ENCODE measurements around the gene FAM50A.

The FAM50A gene

GRCh38 chrX:154411981-154412340, 32.0 kb upstream of the FAM50A start:
- no peak for TF ChIP-seq FOXP2 (optimal IDR thresholded peaks at IDR 0.05; ENCODE audit: borderline replicate concordance, extremely low read depth, extremely low read length, insufficient read depth)
- TF ChIP-seq REST (IDR thresholded peaks at IDR 0.05; ENCODE audit: insufficient read depth in 1 of 2, low read depth in 2 of 2, low read length in 2 of 2), result no peak
- TF ChIP-seq TAF1 (IDR thresholded peaks at IDR 0.05; ENCODE audit: borderline replicate concordance, insufficient read depth, low read length), result no peak
- no peak for TF ChIP-seq POLR2AphosphoS5 (IDR thresholded peaks at IDR 0.05; ENCODE audit: low read depth, low read length)
- no peak for TF ChIP-seq SIN3A (IDR thresholded peaks at IDR 0.05; ENCODE audit: borderline replicate concordance, insufficient read depth, low read length)

- TF ChIP-seq REST (IDR thresholded peaks at IDR 0.05; ENCODE audit: insufficient read depth in 1 of 2, low read depth in 2 of 2, low read length in 2 of 2), result no peak
- no peak for TF ChIP-seq FOXP2 (optimal IDR thresholded peaks at IDR 0.05; ENCODE audit: borderline replicate concordance, extremely low read depth, extremely low read length, insufficient read depth)
- TF ChIP-seq SIN3A (IDR thresholded peaks at IDR 0.05; ENCODE audit: borderline replicate concordance, insufficient read depth, low read length), result no peak
- TF ChIP-seq POLR2AphosphoS5 (IDR thresholded peaks at IDR 0.05; ENCODE audit: low read depth, low read length), result no peak
- TF ChIP-seq TAF1 (IDR thresholded peaks at IDR 0.05; ENCODE audit: borderline replicate concordance, insufficient read depth, low read length), result no peak
Observed at GRCh38 chrX:154412468-154412867, 31.5 kb upstream of the FAM50A start.

GRCh38 chrX:154413142-154413541, 30.8 kb upstream of the FAM50A start:
- no peak for TF ChIP-seq FOXP2 (optimal IDR thresholded peaks at IDR 0.05; ENCODE audit: borderline replicate concordance, extremely low read depth, extremely low read length, insufficient read depth)
- TF ChIP-seq POLR2AphosphoS5 (IDR thresholded peaks at IDR 0.05; ENCODE audit: low read depth, low read length), result no peak

- TF ChIP-seq POLR2AphosphoS5 (IDR thresholded peaks at IDR 0.05; ENCODE audit: low read depth, low read length), result no peak
- no peak for TF ChIP-seq TAF1 (IDR thresholded peaks at IDR 0.05; ENCODE audit: borderline replicate concordance, insufficient read depth, low read length)
- TF ChIP-seq REST (IDR thresholded peaks at IDR 0.05; ENCODE audit: insufficient read depth in 1 of 2, low read depth in 2 of 2, low read length in 2 of 2), result no peak
- TF ChIP-seq SIN3A (IDR thresholded peaks at IDR 0.05; ENCODE audit: borderline replicate concordance, insufficient read depth, low read length), result no peak
- TF ChIP-seq FOXP2 (optimal IDR thresholded peaks at IDR 0.05; ENCODE audit: borderline replicate concordance, extremely low read depth, extremely low read length, insufficient read depth), result no peak
Observed at GRCh38 chrX:154417157-154417556, 26.8 kb upstream of the FAM50A start.

- TF ChIP-seq TAF1 (IDR thresholded peaks at IDR 0.05; ENCODE audit: borderline replicate concordance, insufficient read depth, low read length) (no peak), POLR2AphosphoS5 (IDR thresholded peaks at IDR 0.05; ENCODE audit: low read depth, low read length) (no peak), FOXP2 (optimal IDR thresholded peaks at IDR 0.05; ENCODE audit: borderline replicate concordance, extremely low read depth, extremely low read length, insufficient read depth) (no peak), REST (IDR thresholded peaks at IDR 0.05; ENCODE audit: insufficient read depth in 1 of 2, low read depth in 2 of 2, low read length in 2 of 2) (no peak), SIN3A (IDR thresholded peaks at IDR 0.05; ENCODE audit: borderline replicate concordance, insufficient read depth, low read length) (no peak)
Observed at GRCh38 chrX:154419189-154419588, 24.8 kb upstream of the FAM50A start.
